ENCODE results near the gene SLC7A10.

SLC7A10 gene

DNA sequence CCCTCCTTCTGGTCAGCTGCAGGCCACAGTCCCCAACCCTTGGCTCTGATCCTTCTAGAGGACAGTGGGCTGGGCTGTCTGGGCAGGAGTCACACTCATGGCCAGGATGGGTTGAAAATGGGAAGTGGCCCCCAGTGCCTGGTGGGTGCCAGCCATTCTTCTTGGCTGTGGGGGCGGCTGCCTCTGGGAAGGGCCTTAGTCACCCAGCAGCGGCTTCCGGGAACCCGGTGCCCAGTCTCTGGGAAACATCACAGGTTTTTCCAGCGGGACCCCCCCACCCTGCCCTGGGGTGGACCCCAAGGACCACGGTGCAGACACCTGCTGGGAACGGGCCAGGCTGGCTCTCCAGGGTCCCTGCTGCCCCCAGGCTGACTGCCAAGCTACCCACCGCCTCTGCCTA is 27.3 kb upstream of the SLC7A10 start:
- DNase-seq = no peak

DNA sequence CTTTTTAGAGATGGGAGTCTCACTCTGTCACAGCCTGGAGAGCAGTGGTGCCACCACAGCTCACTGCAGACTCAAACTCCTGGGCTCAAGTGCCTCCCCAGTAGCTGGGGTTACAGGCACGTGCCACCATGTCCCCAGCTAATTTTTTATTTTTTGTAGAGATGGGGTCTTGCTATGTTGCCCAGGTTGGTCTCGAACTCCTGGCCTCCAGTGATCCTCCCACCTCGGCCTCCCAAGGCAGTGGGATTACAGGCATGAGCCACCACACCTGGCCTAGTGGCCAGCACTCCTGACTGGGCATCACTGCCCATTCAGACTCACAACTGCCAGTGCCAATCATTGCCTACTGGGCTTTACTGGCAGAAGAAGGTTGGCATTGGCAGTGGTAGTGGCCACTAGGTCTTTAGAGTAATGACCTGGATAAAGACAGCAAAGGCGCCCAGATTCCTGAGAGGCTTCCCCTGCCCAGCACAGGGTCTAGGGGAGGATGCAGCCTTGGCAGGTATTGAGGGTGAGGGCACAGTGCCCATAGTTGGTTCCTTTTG is 26.8 kb upstream of the SLC7A10 start:
- DNase-seq = no peak

DNA sequence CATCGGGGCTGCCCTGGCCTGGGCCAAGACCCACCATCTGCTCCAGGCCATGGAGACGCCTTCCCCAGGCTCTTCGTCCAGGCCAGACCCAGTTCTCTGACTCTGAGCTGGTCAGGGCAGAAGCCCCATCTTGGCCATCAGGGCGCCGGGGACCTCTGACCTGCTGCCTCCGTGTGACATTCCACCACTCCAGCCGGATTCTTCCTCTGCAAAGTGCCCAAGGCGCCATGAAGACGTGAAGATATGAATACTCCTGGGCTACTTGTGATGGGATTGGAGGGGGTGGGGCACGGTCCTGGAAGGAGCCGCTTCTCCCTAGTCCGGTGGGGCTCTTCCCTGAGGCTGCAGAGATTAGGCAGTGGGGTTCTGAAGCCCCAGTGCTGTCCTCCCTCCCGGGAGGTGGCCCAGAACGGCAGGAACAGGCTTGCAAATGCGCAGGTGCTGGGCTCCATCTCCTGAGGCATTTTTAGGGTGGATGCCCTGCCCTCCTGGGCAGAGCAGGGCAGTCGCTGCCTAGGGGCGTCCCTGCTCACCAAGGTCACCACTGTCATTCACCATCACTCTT is 26.0 kb upstream of the SLC7A10 start:
- no peak for DNase-seq

DNA sequence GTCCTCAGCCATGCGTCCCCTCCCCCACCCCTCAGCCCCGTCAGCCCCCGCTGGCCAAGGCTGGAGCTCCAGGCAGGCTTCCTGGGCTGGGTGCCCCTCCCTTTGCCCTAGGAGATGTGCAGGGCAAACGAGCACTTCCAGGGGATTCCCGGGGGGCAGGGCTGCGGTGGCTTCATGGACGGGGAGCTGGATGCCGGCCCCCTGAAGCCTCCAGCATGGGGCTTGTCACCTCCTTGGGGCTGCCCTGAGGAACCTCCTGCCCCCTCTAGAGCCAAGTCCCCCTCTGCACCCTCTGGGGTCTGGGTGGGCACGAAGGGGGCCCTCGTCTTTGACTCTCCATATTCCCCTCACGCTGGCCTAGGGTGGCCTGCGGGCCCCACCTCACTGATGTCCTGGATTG is 25.4 kb upstream of the SLC7A10 start:
- DNase-seq = no peak

DNA sequence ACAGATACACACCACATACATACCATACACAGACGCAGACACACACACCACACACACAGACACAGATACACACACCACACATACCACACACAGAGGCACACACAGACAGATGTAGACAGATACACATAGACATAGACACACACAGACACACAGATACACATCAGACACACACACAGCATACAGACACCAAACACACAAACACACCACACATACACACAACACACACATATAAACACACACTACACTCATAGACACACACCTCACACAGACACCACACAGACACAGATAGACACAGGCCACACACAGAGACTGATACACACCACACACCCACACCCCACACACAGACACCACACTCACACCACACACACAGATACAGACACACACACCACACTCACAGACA is 24.9 kb upstream of the SLC7A10 start:
- DNase-seq = no peak

DNA sequence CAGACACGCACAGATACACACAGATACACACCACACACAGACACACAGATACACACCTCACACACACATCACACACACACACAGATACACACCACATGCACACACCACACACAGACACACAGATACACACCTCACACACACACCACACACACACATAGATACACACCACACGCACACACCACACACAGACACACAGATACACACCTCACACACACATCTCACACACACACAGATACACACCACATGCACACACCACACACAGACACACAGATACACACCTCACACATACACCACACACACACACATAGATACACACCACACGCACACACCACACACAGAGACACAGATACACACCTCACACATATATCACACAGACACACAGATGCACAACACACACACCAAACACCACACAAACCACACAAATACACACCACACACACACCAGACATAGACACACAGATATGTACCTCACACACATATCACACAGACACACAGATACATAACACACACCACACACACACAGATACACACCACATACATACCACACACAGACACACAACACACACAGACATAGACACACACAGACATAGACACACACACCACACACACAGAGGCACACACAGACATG is 24.2 kb upstream of the SLC7A10 start:
- DNase-seq = no peak

DNA sequence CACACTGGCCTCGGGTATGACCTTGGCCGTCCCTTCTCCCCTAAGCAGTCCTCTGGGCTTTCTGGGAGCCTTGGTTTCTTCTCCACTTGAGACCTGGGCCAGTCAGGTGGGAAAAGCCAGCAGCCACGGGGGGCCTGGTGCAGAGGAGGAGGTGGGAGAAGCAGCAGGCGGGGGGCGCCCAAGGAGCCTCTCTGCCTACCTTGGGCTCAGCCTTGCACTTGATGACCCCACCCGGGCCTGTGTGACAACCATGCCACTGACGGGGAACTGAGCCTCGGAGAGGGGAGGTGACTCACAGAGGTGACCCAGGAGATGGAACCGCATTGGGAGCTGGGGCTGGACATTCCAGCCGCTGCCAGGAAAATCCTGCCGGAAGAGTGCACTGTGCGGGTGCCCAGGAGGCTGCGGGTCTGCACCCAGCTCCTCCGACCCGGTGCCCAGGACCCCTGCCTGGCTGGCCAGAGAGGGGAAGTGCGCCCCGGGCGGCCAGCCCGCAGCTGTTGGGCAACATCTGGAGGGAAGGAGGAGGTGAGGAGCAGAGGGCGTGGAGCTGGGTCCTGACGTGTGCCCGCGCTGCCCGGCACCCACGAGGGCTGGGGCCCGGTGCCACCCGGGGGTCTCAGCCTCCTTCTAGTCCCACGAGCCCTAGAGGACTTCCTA is 23.4 kb upstream of the SLC7A10 start:
- no peak for DNase-seq

DNA sequence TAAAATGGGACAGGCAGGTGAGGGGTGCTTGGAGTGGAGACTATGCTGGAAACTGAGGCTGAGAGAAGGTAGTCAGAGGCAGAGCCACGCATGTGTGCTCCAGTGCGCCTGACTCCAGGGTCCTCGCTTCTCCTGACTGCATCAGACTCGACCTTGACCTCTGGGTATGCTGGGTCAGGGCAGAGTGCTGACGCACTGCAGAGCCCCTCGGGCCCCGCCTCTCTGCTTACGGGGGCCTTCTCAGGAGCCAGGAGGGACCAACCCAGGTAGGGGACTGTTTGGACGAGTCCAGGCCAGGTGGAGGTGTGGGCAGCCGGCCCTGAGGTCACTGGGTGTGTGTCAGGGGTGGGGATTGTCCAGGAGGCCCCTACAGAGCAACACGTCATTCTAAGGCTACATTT is 22.9 kb upstream of the SLC7A10 start:
- no peak for DNase-seq

DNA sequence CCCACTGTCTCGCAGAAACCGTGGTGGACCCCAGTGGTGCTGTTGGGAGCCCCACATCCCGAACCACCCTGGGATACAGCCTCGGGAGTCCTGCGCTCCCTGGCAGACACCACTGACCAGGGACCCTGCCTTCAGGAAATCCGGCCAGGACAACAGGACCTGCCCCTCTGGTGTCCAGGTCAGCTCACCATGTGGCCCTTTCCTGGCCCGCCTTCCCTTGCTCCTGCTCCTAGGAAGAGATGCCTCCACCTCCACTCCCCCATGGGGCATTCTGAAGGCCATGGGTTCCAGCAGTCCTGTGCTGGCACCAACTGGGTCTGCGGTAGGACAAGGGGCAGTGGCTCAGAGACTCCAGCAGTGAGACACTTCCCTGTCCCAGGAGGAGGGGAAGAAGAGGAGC is 22.5 kb upstream of the SLC7A10 start:
- no peak for DNase-seq

DNA sequence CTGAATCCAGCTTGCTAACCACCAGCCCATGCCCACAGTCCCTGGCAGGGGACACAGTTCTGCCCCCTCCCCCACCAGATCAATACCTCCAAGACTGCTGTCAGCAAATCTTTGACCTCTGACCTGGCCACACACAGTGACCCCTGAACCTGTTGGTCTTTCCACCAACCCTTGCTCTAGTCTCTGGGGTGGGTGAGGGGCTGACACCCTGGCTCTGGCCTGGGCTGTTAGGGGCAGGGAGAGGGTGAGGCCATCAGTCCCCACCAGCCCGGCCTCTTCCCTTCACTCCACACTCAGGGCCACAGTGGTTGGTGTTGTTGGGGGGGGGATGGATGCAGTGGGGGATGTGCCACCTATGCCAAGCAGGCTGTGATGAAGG is 21.8 kb upstream of the SLC7A10 start:
- DNase-seq = no peak

DNA sequence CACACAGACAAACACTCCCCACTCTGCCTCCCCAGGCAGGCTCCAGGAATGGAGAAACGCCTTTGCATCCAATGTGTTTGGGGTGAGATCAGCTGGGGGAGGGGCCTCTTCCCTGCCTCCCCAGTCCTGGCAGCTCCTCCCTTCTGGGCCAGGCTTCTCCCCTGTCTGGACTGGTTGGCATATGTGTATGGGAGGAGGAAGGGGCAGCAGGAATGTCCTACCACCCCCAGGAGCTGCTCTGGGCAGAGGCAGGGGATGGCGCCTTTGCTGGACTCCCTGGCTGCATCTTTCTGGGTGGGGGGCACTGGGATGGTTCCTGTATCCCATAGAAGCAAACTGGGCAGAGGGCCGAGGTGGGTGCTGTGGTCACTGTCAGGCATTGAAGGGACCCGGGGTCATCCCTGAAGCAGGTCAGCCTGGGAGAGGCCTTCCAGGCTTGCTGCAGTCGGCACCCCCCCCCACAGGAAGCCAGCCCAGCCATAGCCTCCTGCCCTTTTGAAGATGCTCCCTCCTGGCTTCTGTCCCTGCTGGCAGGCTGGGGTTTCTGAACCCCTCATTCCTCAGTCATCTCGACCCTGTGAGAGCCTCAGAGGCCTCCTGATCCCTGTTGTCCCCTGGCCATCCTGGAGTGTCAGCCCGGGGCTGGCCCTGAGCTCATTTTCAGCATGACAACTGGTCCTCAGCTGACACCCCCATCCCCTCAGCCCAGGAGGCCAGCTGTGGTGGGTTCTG is 21.2 kb upstream of the SLC7A10 start:
- no peak for DNase-seq

DNA sequence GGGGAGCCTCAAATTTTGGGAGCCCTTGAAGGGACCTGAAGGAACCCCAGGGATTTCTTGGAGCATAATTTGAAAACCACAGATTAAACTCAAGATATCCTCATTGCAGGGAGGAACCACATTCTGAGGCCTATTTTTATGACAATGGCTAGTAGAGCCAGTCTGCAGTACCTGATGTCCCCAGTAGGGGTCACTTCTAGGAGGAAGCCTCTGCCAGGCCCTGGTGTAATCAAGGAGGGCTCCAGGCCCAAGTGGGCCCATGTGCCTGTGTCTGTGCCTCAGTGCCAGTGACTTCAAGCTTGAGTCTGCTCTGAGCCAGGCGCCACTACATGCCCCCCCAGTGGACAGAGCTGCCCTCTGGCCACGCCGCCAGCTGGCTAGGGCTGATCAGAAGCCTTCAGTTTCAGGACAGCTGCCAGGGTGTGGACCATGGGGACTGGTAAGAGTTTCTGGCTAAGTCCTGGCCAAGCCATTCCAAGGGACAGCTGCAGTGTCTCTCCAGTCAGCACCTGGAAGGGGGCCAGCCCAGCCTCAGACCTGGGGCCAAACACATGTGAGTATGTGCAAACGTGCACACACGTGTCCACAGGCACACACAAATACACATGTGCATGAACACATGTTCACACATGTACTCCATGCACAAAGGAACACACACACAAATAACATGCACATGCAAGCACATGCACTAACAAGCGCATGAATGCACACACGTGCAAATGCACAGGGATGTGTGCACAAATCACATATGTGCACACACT is 20.5 kb upstream of the SLC7A10 start:
- DNase-seq = no peak

DNA sequence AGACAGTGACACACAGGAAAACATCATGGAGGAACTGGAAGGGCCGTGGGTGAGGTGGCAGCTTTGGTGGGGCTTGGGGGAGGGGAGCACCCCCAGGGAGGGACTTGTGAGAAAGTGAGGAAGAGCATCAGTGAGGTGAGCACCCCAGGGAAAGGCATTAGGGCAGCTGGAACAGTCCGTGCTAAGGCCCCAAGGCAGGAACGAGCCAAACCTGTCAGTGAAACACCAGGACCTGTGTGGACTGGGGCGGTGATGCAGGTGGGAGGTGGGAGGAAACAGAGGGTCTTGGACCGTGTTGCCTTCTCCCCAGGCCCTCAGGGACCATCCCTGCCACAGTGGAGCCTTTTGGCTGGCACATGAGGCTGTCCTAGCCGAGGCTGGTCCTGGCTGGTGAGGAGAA is 17.3 kb upstream of the SLC7A10 start:
- DNase-seq = no peak

DNA sequence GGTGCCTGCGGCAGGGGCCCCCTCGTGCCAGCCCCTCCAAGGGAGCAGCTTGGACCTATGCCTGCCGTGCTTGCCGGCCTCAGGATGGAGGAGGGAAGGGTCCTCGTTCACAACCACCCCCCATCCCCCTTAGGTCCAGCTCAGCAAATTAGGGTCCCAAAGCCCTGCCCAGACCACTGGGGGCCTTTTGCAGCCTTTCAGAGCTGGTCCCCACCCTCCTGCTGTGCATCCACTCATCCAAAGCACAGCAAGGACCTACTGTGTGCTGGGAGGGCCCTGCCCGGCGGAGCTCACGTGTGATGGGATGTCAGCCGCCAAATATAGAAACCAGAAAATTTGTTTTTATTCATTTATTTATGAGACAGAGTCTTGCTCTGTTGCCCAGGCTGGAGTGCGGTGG is 16.5 kb upstream of the SLC7A10 start:
- no peak for DNase-seq

DNA sequence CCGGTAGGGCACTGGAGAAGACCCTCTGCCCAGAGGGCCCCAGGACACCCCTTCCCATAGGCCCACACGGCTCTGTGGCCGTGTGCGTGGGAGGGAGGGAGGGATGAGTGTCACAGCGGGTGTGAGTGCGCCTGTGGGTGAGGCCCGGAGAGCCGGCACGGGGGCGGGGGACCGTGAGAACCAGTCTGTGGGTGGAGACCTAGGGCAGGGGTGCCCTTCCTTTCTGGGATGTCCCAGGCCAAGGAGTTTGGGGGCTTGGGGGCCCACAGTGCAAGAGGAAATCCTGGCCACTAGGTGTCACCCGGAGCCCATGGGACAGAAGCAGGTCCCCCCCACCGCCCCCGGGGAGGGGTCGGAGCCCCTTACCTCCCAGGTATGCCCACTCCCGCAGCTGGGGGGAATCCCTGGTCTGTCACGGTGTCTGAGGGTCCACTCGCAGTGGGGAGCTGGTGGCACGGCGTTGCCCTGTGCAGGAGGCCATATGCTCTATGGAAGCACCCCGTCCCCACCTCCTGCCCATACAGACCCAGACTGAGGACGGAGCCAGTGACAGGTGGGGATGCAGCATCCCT is 16.0 kb upstream of the SLC7A10 start:
- no peak for DNase-seq

DNA sequence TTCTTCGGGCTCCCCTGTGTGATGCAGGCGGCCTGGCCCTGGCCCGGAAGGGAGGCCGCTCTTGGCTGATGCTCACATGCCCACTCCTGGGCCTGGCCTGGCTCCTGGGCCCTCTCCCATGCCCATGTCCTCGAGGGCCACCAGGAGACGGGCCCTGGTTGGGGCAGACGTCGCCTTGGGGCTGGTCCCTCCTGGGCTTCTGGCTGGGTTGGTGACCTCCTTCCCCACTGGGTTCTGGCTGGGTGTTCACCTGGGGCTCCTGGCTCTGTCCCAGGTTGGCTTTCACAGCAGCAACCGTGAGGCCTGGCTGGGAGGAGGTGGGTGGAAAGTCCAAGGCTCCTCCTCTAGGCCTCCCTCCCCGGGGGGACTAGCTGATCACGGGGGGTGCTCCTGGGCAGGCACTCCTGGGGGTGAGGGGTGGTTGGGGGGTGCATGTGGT is 15.5 kb upstream of the SLC7A10 start:
- DNase-seq = no peak

DNA sequence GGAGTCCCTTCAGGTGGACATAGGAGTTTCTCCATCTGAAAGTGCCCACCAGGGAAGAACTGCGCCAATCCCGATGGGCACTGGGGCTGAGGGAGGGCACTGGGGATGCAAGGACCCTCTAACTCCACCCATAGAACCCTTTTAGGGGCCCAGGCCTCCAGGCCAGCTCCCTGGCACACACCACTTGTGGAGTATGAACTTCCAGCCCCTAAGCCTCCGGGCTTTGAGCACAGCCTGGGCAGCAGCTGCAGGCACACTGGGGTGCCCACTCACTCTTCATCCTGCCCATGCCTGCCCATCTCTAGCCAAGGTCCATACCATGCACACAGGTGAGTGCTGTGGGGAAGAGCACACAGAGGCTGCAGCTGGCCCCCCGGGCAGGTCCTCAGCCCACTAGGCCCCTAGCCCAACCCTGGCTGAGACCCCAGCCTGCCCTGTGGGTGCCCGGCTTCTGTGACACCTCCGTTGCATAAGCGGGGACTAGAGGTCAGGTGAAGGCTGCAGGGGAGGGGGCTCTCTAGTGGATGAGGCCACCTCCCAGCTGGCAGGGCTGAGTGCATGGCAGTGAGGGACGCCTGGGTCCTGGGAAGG is 14.6 kb upstream of the SLC7A10 start:
- DNase-seq = no peak

DNA sequence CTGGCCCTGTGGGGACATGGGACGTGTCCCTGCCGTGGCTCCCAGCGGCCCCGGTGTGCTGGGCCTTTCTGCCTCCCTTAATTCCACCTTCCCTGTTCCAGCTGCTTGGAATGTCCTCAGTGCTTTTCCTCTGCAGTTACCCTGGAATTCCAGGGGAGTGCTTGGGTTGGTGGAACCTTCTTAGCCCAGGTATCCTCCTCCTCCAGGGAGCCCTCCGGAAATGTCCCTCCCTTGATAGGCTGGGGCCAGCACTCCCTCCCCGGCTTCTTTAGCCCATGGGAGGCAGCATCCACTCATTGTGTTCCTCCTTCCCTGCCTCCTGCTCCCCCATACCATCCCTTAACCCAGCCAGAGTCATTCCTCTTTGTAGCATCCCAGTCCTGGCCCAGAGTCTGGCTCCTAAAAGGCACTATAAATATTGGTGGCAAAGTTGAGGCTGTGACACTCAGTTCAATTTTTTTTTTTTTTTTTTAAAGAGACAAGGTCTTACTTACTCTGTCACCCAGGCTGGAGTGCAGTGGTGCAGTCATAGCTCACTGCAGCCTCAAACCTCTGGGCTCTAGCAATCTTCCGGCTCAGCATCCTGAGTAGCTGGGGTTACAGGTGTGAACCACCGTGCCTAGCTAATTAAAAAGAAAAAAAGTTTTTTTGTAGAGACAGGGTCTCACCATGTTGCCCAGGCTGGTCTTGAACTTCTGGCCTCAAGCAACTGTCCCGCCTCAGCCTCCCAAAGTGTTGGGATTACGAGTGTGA is 13.7 kb upstream of the SLC7A10 start:
- no peak for DNase-seq

DNA sequence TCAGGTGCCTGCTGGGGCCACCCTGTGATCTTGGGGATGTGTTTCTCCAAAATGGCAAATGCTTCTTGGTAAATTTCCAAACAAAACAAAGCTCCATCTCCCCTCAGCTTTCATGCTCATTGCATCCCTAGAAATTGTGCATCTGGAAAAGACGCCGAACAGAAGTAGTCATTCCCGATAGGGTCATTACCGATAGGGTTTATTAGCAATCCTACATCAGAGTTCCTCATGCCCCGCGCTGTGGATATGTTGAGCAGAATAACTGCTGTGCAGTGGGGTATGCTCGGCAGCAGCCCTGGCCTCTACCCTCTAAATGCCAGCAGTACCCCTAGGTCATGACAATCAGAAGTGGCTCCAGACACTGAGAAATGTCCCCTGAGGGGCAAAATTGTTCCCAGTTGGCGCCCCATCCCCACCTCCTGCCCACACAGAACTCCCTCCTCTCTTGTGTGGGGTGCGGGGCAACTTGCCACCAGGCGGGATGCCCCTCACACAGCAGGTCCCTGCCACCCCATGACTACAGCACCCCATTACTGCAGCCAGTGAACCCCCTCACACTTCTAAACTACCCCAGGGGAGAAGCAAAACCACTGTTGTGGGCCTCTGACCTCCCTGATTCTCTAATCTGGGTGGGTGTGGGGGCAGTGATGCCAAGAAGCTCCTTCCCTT is 13.0 kb upstream of the SLC7A10 start:
- DNase-seq = no peak

DNA sequence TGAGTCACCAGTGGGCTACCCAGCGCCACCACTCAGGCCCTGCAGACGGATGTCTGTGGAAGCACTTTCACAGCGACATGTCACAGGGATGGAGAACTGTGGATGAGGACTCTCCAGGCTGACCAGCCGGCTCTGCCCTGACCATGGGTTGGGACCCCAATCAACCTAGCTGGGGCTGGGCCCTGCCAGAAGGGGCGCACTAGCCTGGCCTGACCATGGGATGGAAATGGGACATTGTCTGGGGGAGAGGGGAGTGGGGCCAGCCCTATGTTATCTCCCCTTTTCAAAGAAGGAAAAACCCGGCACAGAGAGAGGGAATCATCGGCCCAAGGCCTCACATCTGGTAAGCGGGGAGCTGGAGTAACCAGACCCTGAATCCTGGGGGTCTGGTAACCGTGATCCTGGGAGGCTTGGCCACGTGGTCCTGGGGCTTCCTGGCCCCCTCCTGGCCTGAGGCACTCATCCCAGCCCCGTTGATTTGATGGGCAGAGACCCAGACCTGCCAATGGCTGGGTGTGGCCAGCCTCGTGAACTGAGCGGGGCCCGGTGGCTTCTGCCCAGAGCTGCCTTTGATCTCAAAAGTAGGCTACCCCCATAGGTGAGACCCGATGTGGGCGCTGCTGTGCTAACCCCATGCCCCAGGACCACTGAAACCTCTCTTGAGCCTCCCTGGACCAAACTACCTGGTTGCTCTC is 11.2 kb upstream of the SLC7A10 start:
- no peak for DNase-seq

Measured in NCI-H1694 (cell line).